Posterior vena cava (tissue), 2 donors: ENCODE measurements around the gene PPP4R3C. TPM values are rescaled to one million over a fixed set of nuclear protein-coding genes. Genes with fewer than 3 reads are reported as not detected.
"Not testable (repeated sequence)": the region's sequence is repeated elsewhere in the genome, so short reads cannot be mapped to it uniquely, and the experiment has no call there.

Experiments used
- DNase-seq: peaks from one replicate; pipeline ENCODE4 v3.0.0-alpha.2; 2020; ENCODE audit warnings: low spot score
- intact Hi-C, 2 donors: fragments of 100-400 bp; cut with DNase I; formaldehyde crosslinking; loops; one replicate each; pipeline versions ENCODE4 v1.14.1 to v1.14.2; 2022 to 2023
- long read RNA-seq, 2 donors: library from polyadenylated mRNA; unstranded; transcript quantifications; one replicate each; pipeline ENCODE4 v2.0.0, GENCODE V29; 2020 to 2021
- total RNA-seq, 2 donors: library from RNA; stranded (reverse); fragmentation: NEBNext Ultra II Directional; extraction: Animal tissue kit (Norgen Biotek cat#: 25700); gene quantifications; one replicate each; pipeline ENCODE4 v1.2.1, GENCODE V29; 2021
- donor health status: DM: yes; HTN: yes; CAD: no.
- donor health status: DM: yes; HTN: yes; CAD: no.

PPP4R3C gene
- total RNA-seq, result not detected
- long read RNA-seq, donor 1, result 0 reads
- long read RNA-seq, donor 2, result 0 reads

GRCh38 chrX:27463187-27463586 is at the start of gene PPP4R3C:
PPP4R3C (minus strand) TSS chrX:27463341; CDS start chrX:27463296, 45 bp downstream.
- intact Hi-C loops, result no loop called here
- no peak for DNase-seq

- intact Hi-C loops, result no loop called here
These were observed 28.3 kb upstream of the PPP4R3C start for GRCh38 chrX:27491397-27491796.

GRCh38 chrX:27466051-27466450 is 2.9 kb upstream of the PPP4R3C start:
- intact Hi-C loops, result no loop called here

More at GRCh38 chrX:27491397-27491796, 28.3 kb upstream of the PPP4R3C start:
- DNase-seq, result no peak

GRCh38 chrX:27465036-27465435 is 1.9 kb upstream of the PPP4R3C start:
- DNase-seq, result no peak
- intact Hi-C loops, result no loop called here

More at GRCh38 chrX:27466051-27466450, 2.9 kb upstream of the PPP4R3C start:
- DNase-seq, result no peak

- intact Hi-C loops, DNase-seq: not testable (repeated sequence)
These were observed 4.0 kb downstream of the PPP4R3C start for GRCh38 chrX:27459129-27459528.

GRCh38 chrX:27458544-27458943 is 4.6 kb downstream of the PPP4R3C start:
- intact Hi-C loops, result not testable (repeated sequence)
- peak; percentile 58 for DNase-seq

GRCh38 chrX:27451324-27451723 is 11.8 kb downstream of the PPP4R3C start:
- DNase-seq, result no peak
- intact Hi-C loops, result no loop called here

- no peak for DNase-seq
- intact Hi-C loops, result no loop called here
These were observed 16.7 kb downstream of the PPP4R3C start for GRCh38 chrX:27446423-27446822.

- intact Hi-C loops, result no loop called here
- DNase-seq, result no peak
These were observed 17.7 kb downstream of the PPP4R3C start for GRCh38 chrX:27445438-27445837.

- DNase-seq, result no peak
- intact Hi-C loops, result no loop called here
These were observed 18.8 kb downstream of the PPP4R3C start for GRCh38 chrX:27444093-27444908.

GRCh38 chrX:27442392-27442791 is 20.7 kb downstream of the PPP4R3C start:
- intact Hi-C loops, DNase-seq: not testable (repeated sequence)

- intact Hi-C loops, result no loop called here
- DNase-seq, result no peak
These were observed 23.4 kb downstream of the PPP4R3C start for GRCh38 chrX:27439771-27440170.

GRCh38 chrX:27438937-27439336 is 24.2 kb downstream of the PPP4R3C start:
- no peak for DNase-seq
- intact Hi-C loops, result no loop called here

GRCh38 chrX:27435031-27435430 is 28.1 kb downstream of the PPP4R3C start:
- no peak for DNase-seq

More at GRCh38 chrX:27435031-27435430, 28.1 kb downstream of the PPP4R3C start:
- intact Hi-C loops, result no loop called here

Other genes with a start within 250 kb of the PPP4R3C start
- not detected for gene DCAF8L2, start 127.0 kb upstream of the PPP4R3C start, total RNA-seq